Measurements from ENCODE around the gene MTMR1. TPM values are rescaled to one million over a fixed set of nuclear protein-coding genes. Genes with fewer than 3 reads are reported as not detected.

The MTMR1 gene
- total RNA-seq, 2 donors from 2014 or later = 25.5 to 36.0 TPM

GRCh38 chrX:150762258-150763165, 69.3 kb downstream of the MTMR1 start:
- Mint-ChIP-seq H3K27me3 (no peaks in the 10 kb centered on the region), H3K36me3 (ENCODE audit: low read depth) (peaks cover 43% of the 10 kb centered on the region), H3K9me3 (no peaks in the 10 kb centered on the region), H3K27ac (no peak overlapping the region), H3K4me1 (no peaks in the 10 kb centered on the region), H3K4me3 (no peak overlapping the region)
- no peak for ATAC-seq (replicated peaks)

GRCh38 chrX:150763303-150763797, 70.2 kb downstream of the MTMR1 start:
- Mint-ChIP-seq H3K4me3 (no peak overlapping the region), H3K27ac (no peak overlapping the region), H3K9me3 (no peaks in the 10 kb centered on the region), H3K27me3 (no peaks in the 10 kb centered on the region), H3K36me3 (ENCODE audit: low read depth) (peaks cover 35% of the 10 kb centered on the region), H3K4me1 (no peaks in the 10 kb centered on the region)
- no peak for ATAC-seq (replicated peaks)

GRCh38 chrX:150763810-150764209, 70.6 kb downstream of the MTMR1 start:
- Mint-ChIP-seq H3K27ac (no peak overlapping the region), H3K4me3 (no peak overlapping the region), H3K36me3 (ENCODE audit: low read depth) (peaks cover 30% of the 10 kb centered on the region), H3K4me1 (no peaks in the 10 kb centered on the region), H3K27me3 (no peaks in the 10 kb centered on the region), H3K9me3 (no peaks in the 10 kb centered on the region)
- no peak for ATAC-seq (replicated peaks)

- Mint-ChIP-seq H3K27me3 (no peaks in the 10 kb centered on the region), H3K27ac (no peak overlapping the region), H3K36me3 (ENCODE audit: low read depth) (peaks cover 23% of the 10 kb centered on the region), H3K9me3 (no peaks in the 10 kb centered on the region), H3K4me1 (no peaks in the 10 kb centered on the region), H3K4me3 (no peak overlapping the region)
- no peak for ATAC-seq (replicated peaks)
Observed at GRCh38 chrX:150765237-150765636, 72.0 kb downstream of the MTMR1 start.

- Mint-ChIP-seq H3K36me3 (ENCODE audit: low read depth) (peaks cover 23% of the 10 kb centered on the region), H3K9me3 (no peaks in the 10 kb centered on the region)
- no peak for ATAC-seq (replicated peaks)
Observed at GRCh38 chrX:150765782-150766350, 72.7 kb downstream of the MTMR1 start.

GRCh38 chrX:150766351-150767044, 73.3 kb downstream of the MTMR1 start:
- H3K4me1 Mint-ChIP-seq = no peaks in the 10 kb centered on the region
- H3K27me3 Mint-ChIP-seq = no peaks in the 10 kb centered on the region
- no peak overlapping the region for H3K4me3 Mint-ChIP-seq
- H3K36me3 Mint-ChIP-seq (ENCODE audit: low read depth) = peaks cover 23% of the 10 kb centered on the region
- H3K9me3 Mint-ChIP-seq = no peaks in the 10 kb centered on the region
- H3K27ac Mint-ChIP-seq = no peak overlapping the region
- ATAC-seq (replicated peaks) = no peak

More at GRCh38 chrX:150765782-150766350, 72.7 kb downstream of the MTMR1 start:
- Mint-ChIP-seq H3K27me3 (no peaks in the 10 kb centered on the region), H3K4me1 (no peaks in the 10 kb centered on the region), H3K4me3 (no peak overlapping the region), H3K27ac (no peak overlapping the region)

GRCh38 chrX:150767045-150767395, 73.8 kb downstream of the MTMR1 start:
- Mint-ChIP-seq H3K36me3 (ENCODE audit: low read depth) (peaks cover 23% of the 10 kb centered on the region), H3K4me3 (no peak overlapping the region), H3K9me3 (no peaks in the 10 kb centered on the region), H3K27me3 (no peaks in the 10 kb centered on the region), H3K4me1 (no peaks in the 10 kb centered on the region), H3K27ac (no peak overlapping the region)
- no peak for ATAC-seq (replicated peaks)

- Mint-ChIP-seq H3K4me3 (no peak overlapping the region), H3K36me3 (ENCODE audit: low read depth) (peaks cover 23% of the 10 kb centered on the region), H3K27ac (no peak overlapping the region), H3K27me3 (no peaks in the 10 kb centered on the region), H3K4me1 (no peaks in the 10 kb centered on the region), H3K9me3 (no peaks in the 10 kb centered on the region)
- peak; percentile 91 for ATAC-seq (replicated peaks)
Observed at GRCh38 chrX:150767475-150768131, 74.4 kb downstream of the MTMR1 start.

- ATAC-seq (replicated peaks) = no peak
- Mint-ChIP-seq H3K27me3 (no peaks in the 10 kb centered on the region), H3K4me1 (no peaks in the 10 kb centered on the region), H3K9me3 (no peaks in the 10 kb centered on the region), H3K27ac (no peak overlapping the region), H3K36me3 (ENCODE audit: low read depth) (peaks cover 18% of the 10 kb centered on the region), H3K4me3 (no peak overlapping the region)
Observed at GRCh38 chrX:150768132-150768485, 74.9 kb downstream of the MTMR1 start.

- Mint-ChIP-seq H3K36me3 (ENCODE audit: low read depth) (peaks cover 13% of the 10 kb centered on the region), H3K27me3 (no peaks in the 10 kb centered on the region), H3K27ac (no peak overlapping the region), H3K9me3 (no peaks in the 10 kb centered on the region), H3K4me1 (no peaks in the 10 kb centered on the region), H3K4me3 (no peak overlapping the region)
- no peak for ATAC-seq (replicated peaks)
Observed at GRCh38 chrX:150768580-150769190, 75.5 kb downstream of the MTMR1 start.

- no peak overlapping the region for H3K27ac Mint-ChIP-seq
- ATAC-seq (replicated peaks) = no peak
- H3K9me3 Mint-ChIP-seq = no peaks in the 10 kb centered on the region
- H3K4me1 Mint-ChIP-seq = no peaks in the 10 kb centered on the region
- peaks cover 13% of the 10 kb centered on the region for H3K36me3 Mint-ChIP-seq (ENCODE audit: low read depth)
- H3K27me3 Mint-ChIP-seq = no peaks in the 10 kb centered on the region
- H3K4me3 Mint-ChIP-seq = no peak overlapping the region
Observed at GRCh38 chrX:150769408-150769807, 76.2 kb downstream of the MTMR1 start.

- Mint-ChIP-seq H3K36me3 (ENCODE audit: low read depth) (peaks cover 7% of the 10 kb centered on the region), H3K27ac (no peak overlapping the region), H3K27me3 (no peaks in the 10 kb centered on the region), H3K4me3 (no peak overlapping the region), H3K9me3 (no peaks in the 10 kb centered on the region), H3K4me1 (no peaks in the 10 kb centered on the region)
- no peak for ATAC-seq (replicated peaks)
Observed at GRCh38 chrX:150770623-150771022, 77.4 kb downstream of the MTMR1 start.

GRCh38 chrX:150771116-150771515, 77.9 kb downstream of the MTMR1 start:
- H3K9me3 Mint-ChIP-seq = no peaks in the 10 kb centered on the region
- H3K4me3 Mint-ChIP-seq = no peak overlapping the region
- H3K36me3 Mint-ChIP-seq (ENCODE audit: low read depth) = peaks cover 7% of the 10 kb centered on the region
- no peaks in the 10 kb centered on the region for H3K27me3 Mint-ChIP-seq
- H3K27ac Mint-ChIP-seq = no peak overlapping the region
- H3K4me1 Mint-ChIP-seq = no peaks in the 10 kb centered on the region
- ATAC-seq (replicated peaks) = no peak

Data from activated T-helper 17 cell treated with anti-CD3 and anti-CD28 coated beads, Interleukin-2, amount 50 U/mL, for 72 hours (primary cell).